Mucosa of gallbladder (tissue), 1 donor: ENCODE data around the gene SHMT1. TPM values are rescaled to one million over a fixed set of nuclear protein-coding genes. Genes with fewer than 3 reads are reported as not detected.

Source experiments
- DNase-seq: peaks from one replicate; pipeline ENCODE4 v3.0.0-alpha.2; 2020; ENCODE audit warnings: low spot score
- total RNA-seq: library from RNA; stranded (reverse); gene quantifications from one replicate; pipeline ENCODE4 v1.2.1, GENCODE V29; 2021
- donor health status: DM: no; HTN: no; CAD: no.

The SHMT1 gene
- total RNA-seq, 1 donor from 2014 or later = 28.0 TPM

GRCh38 chr17:18285296-18285695 lies 78.1 kb downstream of the SHMT1 start:
- DNase-seq = no peak

DNA sequence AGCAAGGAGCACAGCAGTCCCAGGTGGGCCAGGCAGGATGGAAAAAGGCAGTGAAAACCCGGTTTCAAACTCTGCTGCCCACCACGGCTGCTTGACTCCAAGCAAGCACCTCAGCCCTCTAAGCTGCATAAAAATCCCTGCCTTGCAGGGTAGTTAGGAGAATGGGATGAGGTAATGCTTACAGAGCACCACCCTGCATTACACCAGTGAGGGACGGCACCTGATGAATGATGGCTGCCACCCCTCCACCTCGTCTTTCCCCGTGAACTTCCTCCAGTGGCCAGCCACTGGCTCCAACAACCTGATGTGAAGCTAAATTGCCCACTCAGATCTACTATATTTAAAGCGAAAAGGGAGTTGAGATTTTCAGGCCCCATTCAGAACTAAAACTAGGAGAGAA lies 81.6 kb downstream of the SHMT1 start:
- no peak for DNase-seq

DNA sequence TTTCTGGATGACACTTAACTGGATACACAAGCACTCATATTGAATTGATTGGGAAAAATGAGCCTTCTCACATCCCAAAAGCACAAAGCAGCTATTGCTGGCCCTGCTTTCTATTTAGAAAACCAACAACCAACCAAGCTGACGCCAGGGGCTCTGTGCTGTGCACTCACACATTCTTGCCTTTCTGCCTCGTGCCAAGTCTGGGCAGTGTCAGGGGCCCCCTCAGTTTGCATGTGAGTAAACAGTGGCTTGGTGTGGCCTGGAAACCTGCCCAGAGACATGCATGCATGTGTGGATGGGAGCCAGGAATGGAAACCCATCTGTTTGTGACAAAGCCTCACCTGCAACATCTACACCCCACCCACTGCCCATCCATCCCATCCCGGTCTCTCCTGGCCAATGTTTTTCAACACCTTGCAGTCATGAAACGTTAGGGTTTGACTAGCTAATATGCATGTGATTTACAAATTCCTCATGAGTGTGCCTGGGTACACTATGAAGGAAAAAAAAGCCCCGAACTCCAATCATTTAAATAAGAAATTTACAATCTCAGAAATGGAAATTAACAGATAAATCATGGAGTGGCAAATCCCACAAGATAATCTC lies 82.5 kb downstream of the SHMT1 start:
- DNase-seq = no peak

DNA sequence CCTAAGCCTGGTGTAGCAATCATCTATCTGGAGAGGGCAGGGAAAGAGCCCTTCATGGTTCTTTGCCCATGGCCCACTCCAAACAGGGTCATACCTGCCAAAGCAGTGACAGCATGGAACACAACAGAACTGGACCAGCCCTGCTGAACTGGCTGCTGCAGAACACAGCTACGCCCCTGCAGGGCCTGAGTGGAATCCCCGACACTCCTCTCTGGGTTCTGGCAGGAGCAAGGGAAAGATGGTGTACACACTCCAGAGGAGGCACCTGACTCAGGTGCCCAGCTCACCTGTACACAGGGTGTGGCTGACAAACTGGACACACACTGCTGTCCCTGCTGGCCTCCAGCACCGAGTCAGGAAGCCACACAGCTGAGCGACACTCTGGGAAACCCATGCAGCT lies 83.1 kb downstream of the SHMT1 start:
- DNase-seq = no peak

GRCh38 chr17:18278867-18279266 lies 84.5 kb downstream of the SHMT1 start:
- DNase-seq = no peak

Other genes starting within 250 kb of the SHMT1 start
- 123 TPM for gene ALKBH5, start 179.7 kb downstream of the SHMT1 start, total RNA-seq
- 19.6 TPM for gene LLGL1, start 137.9 kb downstream of the SHMT1 start, total RNA-seq
- 290 TPM for gene FLII, start 104.8 kb downstream of the SHMT1 start, total RNA-seq
- gene MIEF2, start 102.9 kb downstream of the SHMT1 start, total RNA-seq = 22.8 TPM
- gene TOP3A, start 48.6 kb downstream of the SHMT1 start, total RNA-seq = 25.6 TPM
- 19.4 TPM for gene SMCR8, start 48.3 kb downstream of the SHMT1 start, total RNA-seq
- gene EVPLL, start 14.2 kb upstream of the SHMT1 start, total RNA-seq = 0.14 TPM
- gene LGALS9C, start 113.2 kb upstream of the SHMT1 start, total RNA-seq = 8.8 TPM